K562 (cell line): Measurements from ENCODE around the gene EXOC6. TPM values are rescaled to one million over a fixed set of nuclear protein-coding genes. Genes with fewer than 3 reads are reported as not detected.

Experiments used
- ATAC-seq: fragments of 200-7000 bp; cut with Tn5 transposase; 3 replicates; pipeline ENCODE4 v1.9.1; 2020; ENCODE audit warnings: moderate library complexity
- BruUV-seq: library from RNA; stranded (reverse); fragments of 400-500 nt; replicated peaks from 2 replicates; lab custom pipeline; 2021; lab: Mats Ljungman, UMichigan
- CTCF ChIA-PET: fragments of 300-600 bp; formaldehyde crosslinking; extraction: SDS; loops from one replicate; lab custom pipeline; 2021; ENCODE audit warnings: low intra/inter-chr PET ratio; lab: Yijun Ruan, JAX
- POLR2A ChIA-PET: fragments of 300-600, 350-650 bp; sonication (Branson Sonifier 250); formaldehyde crosslinking; extraction: SDS; loops from one replicate; lab custom pipeline; 2021; ENCODE audit warnings: antibody characterized with exemption, inconsistent platforms; lab: Yijun Ruan, JAX
- DNase-seq, 4 experiments: peaks; one replicate each; pipeline versions ENCODE4 v3.0.0 to v3.0.0-alpha.2; 2011 to 2018; ENCODE audit warnings: low spot score in 3 of 4, mixed read lengths in 3 of 4; ENCODE audit errors: extremely low read depth in 1 of 4
- FAIRE-seq: peaks from 2 replicates; lab custom pipeline; 2011; peaks lifted over from hg19 to GRCh38; lab: Jason Lieb, UNC
- H2AFZ ChIP-seq: 2 replicates; pipeline ENCODE4 v1.6.0; 2011; ENCODE audit warnings: low read depth, low read length, control low read depth, inconsistent platforms
- H3K27ac ChIP-seq: fragments of 200-600 bp; 3 replicates; pipeline ENCODE4 v1.8.0; 2011; ENCODE audit warnings: low read depth, mild to moderate bottlenecking, control low read depth, inconsistent platforms, low read length, moderate library complexity, mixed read lengths; ENCODE audit errors: extremely low read depth
- H3K27me3 ChIP-seq, 2 experiments: fragments of 300-600 bp in 1 of 2; 2 replicates in 1 of 2; 3 replicates in 1 of 2; pipeline versions ENCODE4 v1.6.0 to v1.8.0; 2011; ENCODE audit warnings: inconsistent platforms in 2 of 2, low read length in 2 of 2, mild to moderate bottlenecking in 1 of 2, mixed read lengths in 1 of 2, moderate library complexity in 1 of 2; ENCODE audit not compliant: control insufficient read depth in 2 of 2, insufficient read depth in 2 of 2
- H3K36me3 ChIP-seq: fragments of 300-600 bp; 3 replicates; pipeline ENCODE4 v1.8.0; 2011; ENCODE audit warnings: mild to moderate bottlenecking, low read length, inconsistent platforms; ENCODE audit not compliant: control insufficient read depth, insufficient read depth
- H3K4me1 ChIP-seq, 2 experiments: fragments of 200-600 bp in 1 of 2; replicated peaks in 1 of 2; 2 replicates in 1 of 2; 3 replicates in 1 of 2; pipeline versions ENCODE4 v1.5.1 to v1.8.0; 2011; ENCODE audit warnings: inconsistent platforms in 2 of 2, low read length in 2 of 2, mild to moderate bottlenecking in 1 of 2, mixed read lengths in 1 of 2, moderate library complexity in 1 of 2; ENCODE audit not compliant: control insufficient read depth in 2 of 2, insufficient read depth in 2 of 2
- H3K4me2 ChIP-seq: 2 replicates; pipeline ENCODE4 v1.6.1; 2011; ENCODE audit warnings: low read length, control low read depth, inconsistent platforms, mixed read lengths; ENCODE audit not compliant: insufficient read depth
- H3K4me3 ChIP-seq: fragments of 200-600 bp; sonication (generic), shearing (Covaris generic); 2 replicates; pipeline ENCODE4 v1.5.1; 2016; ENCODE audit warnings: control low read depth, inconsistent platforms
- H3K79me2 ChIP-seq: fragments of 200-600 bp; 3 replicates; pipeline ENCODE4 v1.8.0; 2011; ENCODE audit warnings: low read length, inconsistent platforms; ENCODE audit not compliant: control insufficient read depth, insufficient read depth
- H3K9ac ChIP-seq, 2 experiments: 2 replicates each; pipeline versions ENCODE4 v1.6.0 to v1.6.1; 2011; ENCODE audit warnings: low read depth in 2 of 2, low read length in 2 of 2, control low read depth in 1 of 2, inconsistent platforms in 1 of 2, mild to moderate bottlenecking in 1 of 2, mixed read lengths in 1 of 2; ENCODE audit not compliant: insufficient read depth in 1 of 2
- H3K9me1 ChIP-seq: one replicate; pipeline ENCODE4 v1.6.0; 2011; ENCODE audit warnings: inconsistent platforms, mild to moderate bottlenecking, low read length, moderate library complexity; ENCODE audit not compliant: control insufficient read depth, insufficient read depth
- H3K9me3 ChIP-seq: replicated peaks from 2 replicates; pipeline ENCODE4 v1.5.1; 2011; ENCODE audit warnings: low read depth, low read length, inconsistent platforms; ENCODE audit not compliant: control insufficient read depth, insufficient read depth
- H4K20me1 ChIP-seq: replicated peaks from 2 replicates; pipeline ENCODE4 v1.6.1; 2011; ENCODE audit warnings: low read length, inconsistent platforms, mixed read lengths; ENCODE audit not compliant: control insufficient read depth, insufficient read depth
- HDAC3 ChIP-seq: fragments of 450-650 bp; IDR thresholded peaks from 2 replicates; pipeline ENCODE4 v1.6.1; 2018; ENCODE audit warnings: borderline replicate concordance, mild to moderate bottlenecking, moderate library complexity; ENCODE audit not compliant: partially characterized antibody
- RBM25 ChIP-seq: fragments of 200-400 bp; formaldehyde crosslinking; IDR thresholded peaks from 2 replicates; pipeline ENCODE4 v1.6.1; 2018; ENCODE audit warnings: low read length, low read depth, moderate library complexity; ENCODE audit not compliant: severe bottlenecking
- SMAD2 ChIP-seq: fragments of 150-350 bp; IDR thresholded peaks from 2 replicates; pipeline ENCODE4 v1.6.1; 2014; ENCODE audit warnings: low read depth, mild to moderate bottlenecking, low read length
- ZNF507 ChIP-seq: conservative IDR thresholded peaks from 2 replicates; pipeline ENCODE4 v1.6.1; 2017; ENCODE audit warnings: missing genetic modification characterization, missing compliant biosample characterization
- ZNF584 ChIP-seq: fragments of 200-800 bp; sonication (Bioruptor generic); IDR thresholded peaks from 2 replicates; pipeline ENCODE4 v1.6.1; 2016; ENCODE audit warnings: low read depth, mild to moderate bottlenecking, missing genetic modification characterization, missing compliant biosample characterization
- in situ Hi-C: fragments of 300-500 bp; cut with MboI; formaldehyde crosslinking; loops from 4 replicates; pipeline ENCODE4 v1.15.0; 2018; ENCODE audit warnings: inconsistent platforms, mixed read lengths
- intact Hi-C: fragments of 100-400 bp; cut with micrococcal nuclease; formaldehyde crosslinking; loops from 2 replicates; pipeline ENCODE4 v1.14.2; 2022
- polyA plus RNA-seq, 8 experiments: library from polyadenylated mRNA; depleted of rRNA in 4 of 8; stranded (reverse) in 5 of 8; unstranded in 3 of 8; fragments of >200 nt; fragmentation: Nextera tagmentation in 2 of 8; fragmentation: Illumina TruSeq in 1 of 8; extraction: Ambion mirVana in 2 of 8; extraction: Trizol in 1 of 8; gene quantifications; 2 replicates each; pipeline versions ENCODE4 v1.2.1 to v1.2.3, GENCODE V29; 2011 to 2014; ENCODE audit warnings: inconsistent platforms in 1 of 8, missing spikeins in 1 of 8
- total RNA-seq, 7 experiments: library from RNA; depleted of rRNA in 6 of 7; stranded (reverse); fragments of >200 nt in 6 of 7; fragmentation: Illumina TruSeq in 2 of 7; extraction: Trizol in 2 of 7; gene quantifications; 2 replicates each; pipeline versions ENCODE4 v1.2.1 to v1.2.3, GENCODE V29; 2011 to 2021; ENCODE audit warnings: low replicate concordance in 1 of 7
- TF ChIP-seq, protein P1 (sequence below): fragments of 450-650 bp; conservative IDR thresholded peaks from 2 replicates; pipeline ENCODE4 v1.6.1; 2016; ENCODE audit warnings: missing genetic modification characterization, low read depth, mild to moderate bottlenecking, control low read depth, missing compliant biosample characterization

EXOC6 gene
- total and polyA plus RNA-seq, 9 of the 15 experiments (the other 6 are each of a cell fraction or from before 2014, with no cell fraction given), result 13.9 to 42.8 (median 24.9) TPM

DNA sequence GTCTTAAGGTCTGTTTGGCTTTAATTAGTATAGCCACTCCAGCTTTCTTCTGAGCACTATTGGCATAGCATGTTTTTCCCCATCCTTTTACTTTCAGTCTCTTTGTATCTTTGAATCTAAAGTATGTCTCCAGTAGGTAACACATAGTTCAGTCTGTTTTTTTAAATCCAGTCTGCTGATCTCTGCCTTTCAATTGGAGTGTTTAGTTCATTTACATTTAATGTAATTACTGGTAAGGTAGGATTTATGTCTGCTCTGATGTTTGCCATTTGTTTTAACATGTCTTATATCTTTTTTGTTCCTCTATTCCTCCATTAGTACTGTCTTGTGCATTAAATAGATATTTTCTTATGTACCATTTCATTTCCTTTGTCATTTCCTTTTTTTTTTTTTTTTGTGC, 72.5 kb downstream of the EXOC6 start:
- no peak for DNase-seq
- Histone ChIP-seq H3K27me3 (no peaks in the 10 kb centered on the region), H3K4me2 (no peak overlapping the region), H3K36me3 (peaks cover 13% of the 10 kb centered on the region), H4K20me1 (no peaks in the 10 kb centered on the region), H3K4me3 (no peak overlapping the region), H3K9me1 (no peaks in the 10 kb centered on the region), H3K9me3 (no peaks in the 10 kb centered on the region), H3K27ac (no peak overlapping the region), H3K79me2 (no peaks in the 10 kb centered on the region), H2AFZ (no peak overlapping the region), H3K9ac (no peak overlapping the region), H3K4me1 (no peaks in the 10 kb centered on the region)
- no peak for FAIRE-seq
- intact Hi-C loops (no loop called here), in situ Hi-C loops (no loop called here)
- ChIA-PET POLR2A (no interaction called here), CTCF (no interaction called here)
- ATAC-seq, result no peak
- no TSS peak for BruUV-seq
- peak; percentile 25 for TF ChIP-seq RBM25
- no peak for TF ChIP-seq ZNF584
- TF ChIP-seq SMAD2, result no peak
- TF ChIP-seq, protein P1, sequence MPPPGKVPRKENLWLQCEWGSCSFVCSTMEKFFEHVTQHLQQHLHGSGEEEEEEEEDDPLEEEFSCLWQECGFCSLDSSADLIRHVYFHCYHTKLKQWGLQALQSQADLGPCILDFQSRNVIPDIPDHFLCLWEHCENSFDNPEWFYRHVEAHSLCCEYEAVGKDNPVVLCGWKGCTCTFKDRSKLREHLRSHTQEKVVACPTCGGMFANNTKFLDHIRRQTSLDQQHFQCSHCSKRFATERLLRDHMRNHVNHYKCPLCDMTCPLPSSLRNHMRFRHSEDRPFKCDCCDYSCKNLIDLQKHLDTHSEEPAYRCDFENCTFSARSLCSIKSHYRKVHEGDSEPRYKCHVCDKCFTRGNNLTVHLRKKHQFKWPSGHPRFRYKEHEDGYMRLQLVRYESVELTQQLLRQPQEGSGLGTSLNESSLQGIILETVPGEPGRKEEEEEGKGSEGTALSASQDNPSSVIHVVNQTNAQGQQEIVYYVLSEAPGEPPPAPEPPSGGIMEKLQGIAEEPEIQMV (tag), result no peak
- no peak for TF ChIP-seq HDAC3
- TF ChIP-seq ZNF507 (tag), result peak; percentile 81
